Activated CD8-positive, alpha-beta T cell treated with anti-CD3 and anti-CD28 coated beads for 36 hours (primary cell): ENCODE measurements around the gene TCF7L2. TPM values are rescaled to one million over a fixed set of nuclear protein-coding genes. Genes with fewer than 3 reads are reported as not detected.

Experiments used
- ATAC-seq: fragments of 200-7000 bp; cut with Tn5 transposase; one replicate; pipeline ENCODE4 v1.10.0; 2021; ENCODE audit warnings: mild to moderate bottlenecking, moderate library complexity
- CTCF ChIA-PET: fragments of 350-600 bp; sonication (Branson Sonifier 250); formaldehyde crosslinking; loops from one replicate; lab custom pipeline; 2021; ENCODE audit warnings: antibody characterized with exemption; lab: Charles Lee
- POLR2A ChIA-PET: fragments of 350-600 bp; sonication (Branson Sonifier 250); formaldehyde crosslinking; loops from one replicate; lab custom pipeline; 2021; ENCODE audit warnings: antibody characterized with exemption; lab: Charles Lee
- DNase-seq: peaks from one replicate; pipeline ENCODE4 v3.0.0-alpha.2; 2020
- H3K27ac Mint-ChIP-seq: one replicate; pipeline ENCODE4 v1.8.0; 2021; ENCODE audit warnings: mild to moderate bottlenecking, mixed read lengths
- H3K27me3 Mint-ChIP-seq: one replicate; pipeline ENCODE4 v1.8.0; 2021; ENCODE audit warnings: mixed read lengths
- H3K36me3 Mint-ChIP-seq: one replicate; pipeline ENCODE4 v1.8.0; 2021; ENCODE audit warnings: low read depth, mixed read lengths
- H3K4me1 Mint-ChIP-seq: one replicate; pipeline ENCODE4 v1.8.0; 2021; ENCODE audit warnings: low read depth, mixed read lengths
- H3K4me3 Mint-ChIP-seq: one replicate; pipeline ENCODE4 v1.8.0; 2021; ENCODE audit warnings: mild to moderate bottlenecking, moderate library complexity, mixed read lengths
- H3K9me3 Mint-ChIP-seq: one replicate; pipeline ENCODE4 v1.8.0; 2021; ENCODE audit warnings: mixed read lengths
- intact Hi-C: fragments of 100-400 bp; cut with micrococcal nuclease; formaldehyde crosslinking; loops from one replicate; pipeline ENCODE4 v1.10.0; 2022
- total RNA-seq, 2 experiments: library from RNA; stranded (reverse); gene quantifications; one replicate each; pipeline ENCODE4 v1.2.3, GENCODE V29; 2021
- TF ChIP-seq, protein P1 (sequence below): fragments of 200-600 bp; IDR thresholded peaks from one replicate; pipeline ENCODE4 v1.8.0; 2022; ENCODE audit warnings: antibody characterized with exemption, mild to moderate bottlenecking

Gene TCF7L2
- total RNA-seq, 2 experiments from 2014 or later = 1.5 to 1.6 TPM

GRCh38 chr10:113023017-113023416, 73.0 kb downstream of the TCF7L2 start:
- CTCF ChIA-PET = no interaction called here
- peaks cover 2% of the 10 kb centered on the region for H3K4me1 Mint-ChIP-seq
- H3K36me3 Mint-ChIP-seq = no peaks in the 10 kb centered on the region
- TF ChIP-seq, protein P1, sequence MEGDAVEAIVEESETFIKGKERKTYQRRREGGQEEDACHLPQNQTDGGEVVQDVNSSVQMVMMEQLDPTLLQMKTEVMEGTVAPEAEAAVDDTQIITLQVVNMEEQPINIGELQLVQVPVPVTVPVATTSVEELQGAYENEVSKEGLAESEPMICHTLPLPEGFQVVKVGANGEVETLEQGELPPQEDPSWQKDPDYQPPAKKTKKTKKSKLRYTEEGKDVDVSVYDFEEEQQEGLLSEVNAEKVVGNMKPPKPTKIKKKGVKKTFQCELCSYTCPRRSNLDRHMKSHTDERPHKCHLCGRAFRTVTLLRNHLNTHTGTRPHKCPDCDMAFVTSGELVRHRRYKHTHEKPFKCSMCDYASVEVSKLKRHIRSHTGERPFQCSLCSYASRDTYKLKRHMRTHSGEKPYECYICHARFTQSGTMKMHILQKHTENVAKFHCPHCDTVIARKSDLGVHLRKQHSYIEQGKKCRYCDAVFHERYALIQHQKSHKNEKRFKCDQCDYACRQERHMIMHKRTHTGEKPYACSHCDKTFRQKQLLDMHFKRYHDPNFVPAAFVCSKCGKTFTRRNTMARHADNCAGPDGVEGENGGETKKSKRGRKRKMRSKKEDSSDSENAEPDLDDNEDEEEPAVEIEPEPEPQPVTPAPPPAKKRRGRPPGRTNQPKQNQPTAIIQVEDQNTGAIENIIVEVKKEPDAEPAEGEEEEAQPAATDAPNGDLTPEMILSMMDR = no peak
- H3K27ac Mint-ChIP-seq = no peak overlapping the region
- no peaks in the 10 kb centered on the region for H3K9me3 Mint-ChIP-seq
- no peak for ATAC-seq
- H3K4me3 Mint-ChIP-seq = no peak overlapping the region
- H3K27me3 Mint-ChIP-seq = peaks cover 9% of the 10 kb centered on the region
- DNase-seq = no peak
- intact Hi-C loops = no loop called here
- POLR2A ChIA-PET = no interaction called here

- intact Hi-C loops = no loop called here
- POLR2A ChIA-PET = no interaction called here
- H3K36me3 Mint-ChIP-seq = no peaks in the 10 kb centered on the region
- peaks cover 2% of the 10 kb centered on the region for H3K4me1 Mint-ChIP-seq
- no peak overlapping the region for H3K27ac Mint-ChIP-seq
- H3K9me3 Mint-ChIP-seq = no peaks in the 10 kb centered on the region
- ATAC-seq (no peak), DNase-seq (no peak)
- H3K27me3 Mint-ChIP-seq = peaks cover 11% of the 10 kb centered on the region
- no peak overlapping the region for H3K4me3 Mint-ChIP-seq
- TF ChIP-seq, protein P1 = no peak
- CTCF ChIA-PET = no interaction called here
Observed at GRCh38 chr10:113024930-113025329, 74.9 kb downstream of the TCF7L2 start.

GRCh38 chr10:113025487-113025886, 75.4 kb downstream of the TCF7L2 start:
- ChIA-PET CTCF (no interaction called here), POLR2A (no interaction called here)
- ATAC-seq (no peak), DNase-seq (no peak)
- intact Hi-C loops = no loop called here
- H3K27ac Mint-ChIP-seq = no peak overlapping the region
- no peaks in the 10 kb centered on the region for H3K36me3 Mint-ChIP-seq
- peaks cover 2% of the 10 kb centered on the region for H3K4me1 Mint-ChIP-seq
- peaks cover 11% of the 10 kb centered on the region for H3K27me3 Mint-ChIP-seq
- H3K4me3 Mint-ChIP-seq = no peak overlapping the region
- TF ChIP-seq, protein P1 = no peak
- no peaks in the 10 kb centered on the region for H3K9me3 Mint-ChIP-seq

DNA sequence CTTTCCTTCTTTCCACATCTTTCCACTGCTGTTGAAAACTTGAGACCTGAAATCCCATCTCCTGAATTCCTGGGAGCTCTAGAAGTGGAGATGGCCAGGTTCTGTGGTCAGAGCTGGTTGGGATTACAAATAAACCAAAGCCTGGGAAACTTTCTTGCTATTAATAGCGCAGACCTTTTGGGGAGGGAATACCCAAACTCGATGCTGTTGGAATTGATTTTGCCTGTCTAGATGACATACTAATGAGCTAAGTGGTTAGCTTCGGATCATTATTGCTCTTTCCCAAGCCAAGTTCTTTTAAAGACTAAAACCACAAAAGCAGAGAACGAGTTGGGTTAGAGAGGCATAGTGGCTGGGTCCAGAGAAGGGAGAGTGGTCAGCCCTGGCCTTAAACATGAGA, 76.6 kb downstream of the TCF7L2 start:
- POLR2A ChIA-PET = no interaction called here

GRCh38 chr10:113027230-113027573, 77.2 kb downstream of the TCF7L2 start:
- ChIA-PET CTCF (no interaction called here), POLR2A (no interaction called here)
- DNase-seq (no peak), ATAC-seq (no peak)
- Mint-ChIP-seq H3K36me3 (no peaks in the 10 kb centered on the region), H3K4me1 (peaks cover 2% of the 10 kb centered on the region), H3K4me3 (no peak overlapping the region), H3K27me3 (peaks cover 11% of the 10 kb centered on the region), H3K9me3 (no peaks in the 10 kb centered on the region), H3K27ac (no peak overlapping the region)
- intact Hi-C loops = no loop called here
- TF ChIP-seq, protein P1 = no peak

More for the DNA sequence above, 76.6 kb downstream of the TCF7L2 start:
- no peak overlapping the region for H3K27ac Mint-ChIP-seq
- no peak for ATAC-seq
- H3K9me3 Mint-ChIP-seq = no peaks in the 10 kb centered on the region
- no peak for DNase-seq
- peaks cover 2% of the 10 kb centered on the region for H3K4me1 Mint-ChIP-seq
- TF ChIP-seq, protein P1 = no peak
- no peaks in the 10 kb centered on the region for H3K36me3 Mint-ChIP-seq
- CTCF ChIA-PET = no interaction called here
- intact Hi-C loops = no loop called here
- H3K4me3 Mint-ChIP-seq = no peak overlapping the region
- peaks cover 11% of the 10 kb centered on the region for H3K27me3 Mint-ChIP-seq
